Stimulated activated CD8-positive, alpha-beta memory T cell treated with anti-CD3 and anti-CD28 coated beads, Interleukin-4, amount 100 ng/mL, for 48 hours (primary cell): ENCODE results near the gene AFF3.
"Not testable (repeated sequence)": the region's sequence is repeated elsewhere in the genome, so short reads cannot be mapped to it uniquely, and the experiment has no call there.

Experiments used
- DNase-seq: peaks from one replicate; pipeline ENCODE4 v3.0.0-alpha.2; 2020

Gene AFF3

GRCh38 chr2:99959261-99960014 is 183.0 kb downstream of the AFF3 start:
- DNase-seq: no peak

GRCh38 chr2:99957332-99958133 is 184.9 kb downstream of the AFF3 start:
- no peak for DNase-seq

GRCh38 chr2:99956232-99957030 is 186.0 kb downstream of the AFF3 start:
- no peak for DNase-seq

- DNase-seq: no peak
These were observed 188.6 kb downstream of the AFF3 start for GRCh38 chr2:99953750-99954149.

GRCh38 chr2:99949963-99950362 is 192.4 kb downstream of the AFF3 start:
- DNase-seq: no peak

GRCh38 chr2:99949530-99949929 is 192.9 kb downstream of the AFF3 start:
- no peak for DNase-seq

GRCh38 chr2:99948010-99948409 is 194.4 kb downstream of the AFF3 start:
- no peak for DNase-seq

- not testable (repeated sequence) for DNase-seq
These were observed 195.0 kb downstream of the AFF3 start for GRCh38 chr2:99947366-99947765.

- no peak for DNase-seq
These were observed 198.4 kb downstream of the AFF3 start for GRCh38 chr2:99944019-99944418.

GRCh38 chr2:99942561-99943347 is 199.6 kb downstream of the AFF3 start:
- DNase-seq: no peak

GRCh38 chr2:99940963-99941362 is 201.4 kb downstream of the AFF3 start:
- DNase-seq: no peak

GRCh38 chr2:99939135-99939534 is 203.3 kb downstream of the AFF3 start:
- DNase-seq: no peak

GRCh38 chr2:99938250-99938649 is 204.1 kb downstream of the AFF3 start:
- no peak for DNase-seq

GRCh38 chr2:99936065-99936464 is 206.3 kb downstream of the AFF3 start:
- DNase-seq: no peak

GRCh38 chr2:99935662-99936061 is 206.7 kb downstream of the AFF3 start:
- DNase-seq: no peak

- no peak for DNase-seq
These were observed 208.3 kb downstream of the AFF3 start for GRCh38 chr2:99933894-99934650.

- DNase-seq: not testable (repeated sequence)
These were observed 208.9 kb downstream of the AFF3 start for GRCh38 chr2:99933491-99933890.

- DNase-seq: no peak
These were observed 213.8 kb downstream of the AFF3 start for GRCh38 chr2:99928470-99929053.

GRCh38 chr2:99927690-99928207 is 214.6 kb downstream of the AFF3 start:
- not testable (repeated sequence) for DNase-seq

- DNase-seq: no peak
These were observed 215.4 kb downstream of the AFF3 start for GRCh38 chr2:99926986-99927385.

- no peak for DNase-seq
These were observed 216.4 kb downstream of the AFF3 start for GRCh38 chr2:99925960-99926359.
